H9 (cell line): ENCODE data around the gene MCOLN3. TPM values are rescaled to one million over a fixed set of nuclear protein-coding genes. Genes with fewer than 3 reads are reported as not detected.

Source experiments
- DNase-seq: peaks from one replicate; pipeline ENCODE4 v3.0.0-alpha.2; 2017
- H2AFZ ChIP-seq: one replicate; pipeline ENCODE4 v1.6.1; 2013; ENCODE audit warnings: mild to moderate bottlenecking, low read length, control low read depth, moderate library complexity
- H2AK5ac ChIP-seq: 2 replicates; pipeline ENCODE4 v1.6.1; 2013; ENCODE audit warnings: low read length, control low read depth, mixed read lengths; ENCODE audit not compliant: insufficient read length
- H2BK120ac ChIP-seq: one replicate; pipeline ENCODE4 v1.6.1; 2013; ENCODE audit warnings: low read depth, mild to moderate bottlenecking, low read length, control low read depth, inconsistent platforms; ENCODE audit not compliant: poor library complexity, severe bottlenecking
- H2BK12ac ChIP-seq: 2 replicates; pipeline ENCODE4 v1.6.1; 2013; ENCODE audit warnings: low read length, control low read depth, mixed read lengths, low read depth; ENCODE audit not compliant: insufficient read length
- H2BK15ac ChIP-seq: 2 replicates; pipeline ENCODE4 v1.6.1; 2013; ENCODE audit warnings: low read depth, low read length, control low read depth
- H2BK20ac ChIP-seq: one replicate; pipeline ENCODE4 v1.6.1; 2013; ENCODE audit warnings: low read depth, mild to moderate bottlenecking, low read length, control low read depth, inconsistent platforms; ENCODE audit not compliant: poor library complexity, severe bottlenecking
- H2BK5ac ChIP-seq: 2 replicates; pipeline ENCODE4 v1.6.1; 2013; ENCODE audit warnings: low read length, control low read depth, mixed read lengths; ENCODE audit not compliant: insufficient read length
- H3K14ac ChIP-seq: 2 replicates; pipeline ENCODE4 v1.6.1; 2013; ENCODE audit warnings: low read length, control low read depth; ENCODE audit not compliant: insufficient read depth
- H3K18ac ChIP-seq: 2 replicates; pipeline ENCODE4 v1.6.1; 2013; ENCODE audit warnings: low read depth, mild to moderate bottlenecking, mixed read lengths, low read length, control low read depth; ENCODE audit not compliant: insufficient read length
- H3K23ac ChIP-seq: 2 replicates; pipeline ENCODE4 v1.6.1; 2013; ENCODE audit warnings: low read length, control low read depth, mixed read lengths, low read depth; ENCODE audit not compliant: insufficient read length
- H3K23me2 ChIP-seq: 2 replicates; pipeline ENCODE4 v1.6.1; 2013; ENCODE audit warnings: low read depth, mild to moderate bottlenecking, mixed read lengths, low read length, control low read depth; ENCODE audit not compliant: insufficient read length, poor library complexity, severe bottlenecking
- H3K27ac ChIP-seq: 2 replicates; pipeline ENCODE4 v1.5.1; 2013; ENCODE audit warnings: low read length, control low read depth, mixed read lengths, low read depth; ENCODE audit not compliant: insufficient read length
- H3K27me3 ChIP-seq: 2 replicates; pipeline ENCODE4 v1.6.1; 2013; ENCODE audit warnings: low read length, control low read depth, inconsistent platforms; ENCODE audit not compliant: insufficient read depth
- H3K4ac ChIP-seq: 2 replicates; pipeline ENCODE4 v1.6.1; 2013; ENCODE audit warnings: low read depth, mild to moderate bottlenecking, control low read depth, inconsistent platforms, low read length, moderate library complexity
- H3K4me1 ChIP-seq: 2 replicates; pipeline ENCODE4 v1.6.1; 2013; ENCODE audit warnings: low read length, control low read depth, inconsistent platforms; ENCODE audit not compliant: insufficient read depth
- H3K4me2 ChIP-seq: 2 replicates; pipeline ENCODE4 v1.6.1; 2013; ENCODE audit warnings: low read length, control low read depth, mixed read lengths; ENCODE audit not compliant: insufficient read length, insufficient read depth
- H3K56ac ChIP-seq: 2 replicates; pipeline ENCODE4 v1.6.1; 2013; ENCODE audit warnings: low read depth, mild to moderate bottlenecking, mixed read lengths, low read length, control low read depth; ENCODE audit not compliant: insufficient read length
- H3K79me1 ChIP-seq: 2 replicates; pipeline ENCODE4 v1.6.1; 2013; ENCODE audit warnings: low read depth, mild to moderate bottlenecking, moderate library complexity, low read length, control low read depth, inconsistent platforms; ENCODE audit not compliant: insufficient read depth, poor library complexity, severe bottlenecking
- H3K79me2 ChIP-seq: 2 replicates; pipeline ENCODE4 v1.6.1; 2013; ENCODE audit warnings: low read length, control low read depth, inconsistent platforms; ENCODE audit not compliant: insufficient read depth
- H3K9ac ChIP-seq: 2 replicates; pipeline ENCODE4 v1.6.1; 2013; ENCODE audit warnings: low read length, control low read depth, mixed read lengths; ENCODE audit not compliant: insufficient read length; ENCODE audit errors: extremely low read depth
- H3K9me3 ChIP-seq: one replicate; pipeline ENCODE4 v1.6.1; 2013; ENCODE audit warnings: low read depth, low read length, inconsistent platforms; ENCODE audit not compliant: control insufficient read depth
- H3T11ph ChIP-seq: one replicate; pipeline ENCODE4 v1.6.1; 2013; ENCODE audit warnings: mild to moderate bottlenecking, low read length, control low read depth, inconsistent platforms
- H4K20me1 ChIP-seq: one replicate; pipeline ENCODE4 v1.6.1; 2013; ENCODE audit not compliant: control insufficient read depth, insufficient read length, insufficient read depth
- H4K5ac ChIP-seq: 2 replicates; pipeline ENCODE4 v1.6.1; 2013; ENCODE audit warnings: low read depth, mild to moderate bottlenecking, mixed read lengths, low read length, control low read depth; ENCODE audit not compliant: insufficient read length
- H4K8ac ChIP-seq: replicated peaks from 2 replicates; pipeline ENCODE4 v1.6.1; 2013; ENCODE audit warnings: low read length, control low read depth, mixed read lengths, low read depth; ENCODE audit not compliant: insufficient read length
- H4K91ac ChIP-seq: 2 replicates; pipeline ENCODE4 v1.6.1; 2013; ENCODE audit warnings: low read depth, mild to moderate bottlenecking, moderate library complexity, mixed read lengths, low read length, control low read depth; ENCODE audit not compliant: insufficient read length
- H3K27ac Mint-ChIP-seq, 3 experiments: 2 replicates in 2 of 3; 3 replicates in 1 of 3; pipeline ENCODE4 v1.8.0; 2020 to 2021; ENCODE audit warnings: mixed read lengths in 3 of 3, mild to moderate bottlenecking in 1 of 3, moderate library complexity in 1 of 3
- H3K27me3 Mint-ChIP-seq: 2 replicates; pipeline ENCODE4 v1.8.0; 2021; ENCODE audit warnings: low read depth, mild to moderate bottlenecking, moderate library complexity, mixed read lengths
- H3K36me3 Mint-ChIP-seq, 3 experiments: 2 replicates in 2 of 3; 3 replicates in 1 of 3; pipeline ENCODE4 v1.8.0; 2020 to 2021; ENCODE audit warnings: low read depth in 3 of 3, mixed read lengths in 3 of 3; ENCODE audit not compliant: insufficient read depth in 1 of 3
- H3K4me1 Mint-ChIP-seq, 2 experiments: 2 replicates each; pipeline ENCODE4 v1.8.0; 2020; ENCODE audit warnings: mixed read lengths in 2 of 2
- H3K4me3 Mint-ChIP-seq, 2 experiments: 2 replicates in 1 of 2; 3 replicates in 1 of 2; pipeline ENCODE4 v1.8.0; 2020 to 2021; ENCODE audit warnings: mild to moderate bottlenecking in 2 of 2, mixed read lengths in 2 of 2, moderate library complexity in 1 of 2
- H3K9me3 Mint-ChIP-seq, 2 experiments: 2 replicates in 1 of 2; 3 replicates in 1 of 2; pipeline ENCODE4 v1.8.0; 2020; ENCODE audit warnings: mild to moderate bottlenecking in 2 of 2, mixed read lengths in 2 of 2, moderate library complexity in 1 of 2
- CTCF ChIP-seq: fragments of 200-600 bp; sonication (generic); conservative IDR thresholded peaks from 3 replicates; pipeline ENCODE4 v1.8.0; 2021; ENCODE audit warnings: antibody characterized with exemption, mild to moderate bottlenecking
- WGBS: extraction: QIAGEN DNeasy Blood & Tissue Kit; methylation state at CpG from one replicate; pipeline ENCODE4 v1.1.7; 2013; ENCODE audit warnings: missing lambda C conversion rate, low lambda C conversion rate, mixed read lengths; ENCODE audit not compliant: insufficient read length; ENCODE audit errors: extremely low coverage; 5-methylcytosine and 5-hydroxymethylcytosine counted together
- total RNA-seq: library from RNA; stranded (reverse); gene quantifications from 2 replicates; pipeline ENCODE4 v1.2.1, GENCODE V29; 2021

The MCOLN3 gene
- total RNA-seq, 1 experiment from 2014 or later = 10.8 TPM

GRCh38 chr1:84968865-84969264, 79.4 kb downstream of the MCOLN3 start:
- H2AFZ ChIP-seq = no peak overlapping the region
- no peaks in the 10 kb centered on the region for H3K9me3 ChIP-seq
- no peak overlapping the region for H3K9ac ChIP-seq
- H3K27ac ChIP-seq = no peak overlapping the region
- H3K36me3 Mint-ChIP-seq = no peaks in the 10 kb centered on the region; a peak in 1 of 7 replicates
- H4K8ac ChIP-seq = no peak overlapping the region
- no peak overlapping the region for H2BK20ac ChIP-seq
- H3K27me3 ChIP-seq = no peaks in the 10 kb centered on the region
- no peak overlapping the region for H4K91ac ChIP-seq
- no peaks in the 10 kb centered on the region for H3K79me2 ChIP-seq
- no peak overlapping the region for H2BK5ac ChIP-seq
- no peak overlapping the region for H3K14ac ChIP-seq
- no peak overlapping the region for H3K4me3 Mint-ChIP-seq
- H4K20me1 ChIP-seq = no peaks in the 10 kb centered on the region
- no peak overlapping the region for H2AK5ac ChIP-seq
- H3T11ph ChIP-seq = no peak overlapping the region
- no peak overlapping the region for H3K4ac ChIP-seq
- H3K23me2 ChIP-seq = no peaks in the 10 kb centered on the region
- no peak overlapping the region for H3K56ac ChIP-seq
- H3K27ac Mint-ChIP-seq = no peak overlapping the region
- H2BK120ac ChIP-seq = no peak overlapping the region
- H2BK15ac ChIP-seq = no peak overlapping the region
- H3K27me3 Mint-ChIP-seq = no peaks in the 10 kb centered on the region; the same call in 1 of the 2 replicates
- peaks cover under 1% of the 10 kb centered on the region; the same call in 1 of the 2 replicates for H3K4me1 ChIP-seq
- H3K4me1 Mint-ChIP-seq = peaks cover 3 to 4% of the 10 kb centered on the region in 2 experiments; a peak in 2 of 4 replicates
- no peak overlapping the region for H2BK12ac ChIP-seq
- H3K4me2 ChIP-seq = no peak overlapping the region
- no peak for DNase-seq
- peaks cover 0 to 4% of the 10 kb centered on the region in 2 experiments; a peak in 2 of 5 replicates for H3K9me3 Mint-ChIP-seq
- no peak overlapping the region for H4K5ac ChIP-seq
- no peak for TF ChIP-seq CTCF
- no peaks in the 10 kb centered on the region for H3K79me1 ChIP-seq
- no peak overlapping the region for H3K23ac ChIP-seq
- H3K18ac ChIP-seq = no peak overlapping the region
- no CpG with 5 or more reads among the region's 3 CpGs for WGBS
